ENCODE results near the gene SEMA4B.
"Not testable (repeated sequence)": the region's sequence is repeated elsewhere in the genome, so short reads cannot be mapped to it uniquely, and the experiment has no call there.

Gene SEMA4B

GRCh38 chr15:90181776-90182175 lies 19.4 kb upstream of the SEMA4B start:
- in situ Hi-C loops (cut with MboI; ENCODE audit: low sequenced_read_pairs) = no loop called here

GRCh38 chr15:90184119-90184785 lies 16.9 kb upstream of the SEMA4B start:
- in situ Hi-C loops (cut with MboI; ENCODE audit: low sequenced_read_pairs) = no loop called here

GRCh38 chr15:90184786-90185704 lies 16.1 kb upstream of the SEMA4B start:
- in situ Hi-C loops (cut with MboI; ENCODE audit: low sequenced_read_pairs) = no loop called here

- in situ Hi-C loops (cut with MboI; ENCODE audit: low sequenced_read_pairs) = no loop called here
These were observed 13.8 kb upstream of the SEMA4B start for GRCh38 chr15:90187257-90187868.

- in situ Hi-C loops (cut with MboI; ENCODE audit: low sequenced_read_pairs) = not testable (repeated sequence)
These were observed 13.1 kb upstream of the SEMA4B start for GRCh38 chr15:90188065-90188464.

GRCh38 chr15:90188914-90189748 lies 12.0 kb upstream of the SEMA4B start:
- in situ Hi-C loops (cut with MboI; ENCODE audit: low sequenced_read_pairs) = no loop called here

- in situ Hi-C loops (cut with MboI; ENCODE audit: low sequenced_read_pairs) = no loop called here
These were observed 11.2 kb upstream of the SEMA4B start for GRCh38 chr15:90189781-90190467.

- in situ Hi-C loops (cut with MboI; ENCODE audit: low sequenced_read_pairs) = no loop called here
These were observed 10.4 kb upstream of the SEMA4B start for GRCh38 chr15:90190606-90191343.

GRCh38 chr15:90191344-90191687 lies 9.8 kb upstream of the SEMA4B start:
- in situ Hi-C loops (cut with MboI; ENCODE audit: low sequenced_read_pairs) = no loop called here

- in situ Hi-C loops (cut with MboI; ENCODE audit: low sequenced_read_pairs) = no loop called here
These were observed 9.2 kb upstream of the SEMA4B start for GRCh38 chr15:90191794-90192509.

GRCh38 chr15:90192961-90193786 lies 8.0 kb upstream of the SEMA4B start:
- in situ Hi-C loops (cut with MboI; ENCODE audit: low sequenced_read_pairs) = no loop called here

GRCh38 chr15:90194655-90195054 lies 6.5 kb upstream of the SEMA4B start:
- in situ Hi-C loops (cut with MboI; ENCODE audit: low sequenced_read_pairs) = no loop called here

- in situ Hi-C loops (cut with MboI; ENCODE audit: low sequenced_read_pairs) = no loop called here
These were observed 498 bp upstream of the SEMA4B start for GRCh38 chr15:90200534-90201129.

- in situ Hi-C loops (cut with MboI; ENCODE audit: low sequenced_read_pairs) = no loop called here
These were observed 830 bp downstream of the SEMA4B start for GRCh38 chr15:90201944-90202375.

GRCh38 chr15:90202929-90203328 lies 1.8 kb downstream of the SEMA4B start:
- in situ Hi-C loops (cut with MboI; ENCODE audit: low sequenced_read_pairs) = no loop called here

GRCh38 chr15:90203473-90203872 lies 2.3 kb downstream of the SEMA4B start:
- in situ Hi-C loops (cut with MboI; ENCODE audit: low sequenced_read_pairs) = no loop called here

GRCh38 chr15:90203922-90204321 lies 2.8 kb downstream of the SEMA4B start:
- in situ Hi-C loops (cut with MboI; ENCODE audit: low sequenced_read_pairs) = no loop called here
